ENCODE measurements around the gene ADCY3. TPM values are rescaled to one million over a fixed set of nuclear protein-coding genes. Genes with fewer than 3 reads are reported as not detected.

Gene ADCY3
- total and polyA plus RNA-seq, 12 donors, result 8.0 to 72.0 (median 35.1) TPM

GRCh38 chr2:24945907-24946306 lies 25.9 kb upstream of the ADCY3 start:
- intact Hi-C loops (cut with DNase I), result no loop called here

GRCh38 chr2:24943427-24944053 lies 23.5 kb upstream of the ADCY3 start:
- Histone ChIP-seq H3K27ac (no peak overlapping the region), H3K4me3 (no peak overlapping the region), H3K36me3 (replicated peaks in 1 of 2) (peaks cover 0 to 25% of the 10 kb centered on the region in 2 donors), H3K9me3 (replicated peaks in 1 of 3) (no peaks in the 10 kb centered on the region), H3K27me3 (no peaks in the 10 kb centered on the region), H3K4me1 (replicated peaks in 1 of 2) (no peaks in the 10 kb centered on the region)
- no peak for DNase-seq
- 84 to 91% (median 86%) methylated on average over 7 of the region's 7 CpGs for WGBS, 4 donors
- intact Hi-C loops (cut with DNase I), result no loop called here
- TF ChIP-seq POLR2A (IDR thresholded peaks at IDR 0.05), result no peak
- TF ChIP-seq, protein P1, sequence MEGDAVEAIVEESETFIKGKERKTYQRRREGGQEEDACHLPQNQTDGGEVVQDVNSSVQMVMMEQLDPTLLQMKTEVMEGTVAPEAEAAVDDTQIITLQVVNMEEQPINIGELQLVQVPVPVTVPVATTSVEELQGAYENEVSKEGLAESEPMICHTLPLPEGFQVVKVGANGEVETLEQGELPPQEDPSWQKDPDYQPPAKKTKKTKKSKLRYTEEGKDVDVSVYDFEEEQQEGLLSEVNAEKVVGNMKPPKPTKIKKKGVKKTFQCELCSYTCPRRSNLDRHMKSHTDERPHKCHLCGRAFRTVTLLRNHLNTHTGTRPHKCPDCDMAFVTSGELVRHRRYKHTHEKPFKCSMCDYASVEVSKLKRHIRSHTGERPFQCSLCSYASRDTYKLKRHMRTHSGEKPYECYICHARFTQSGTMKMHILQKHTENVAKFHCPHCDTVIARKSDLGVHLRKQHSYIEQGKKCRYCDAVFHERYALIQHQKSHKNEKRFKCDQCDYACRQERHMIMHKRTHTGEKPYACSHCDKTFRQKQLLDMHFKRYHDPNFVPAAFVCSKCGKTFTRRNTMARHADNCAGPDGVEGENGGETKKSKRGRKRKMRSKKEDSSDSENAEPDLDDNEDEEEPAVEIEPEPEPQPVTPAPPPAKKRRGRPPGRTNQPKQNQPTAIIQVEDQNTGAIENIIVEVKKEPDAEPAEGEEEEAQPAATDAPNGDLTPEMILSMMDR (IDR thresholded peaks at IDR 0.05), result no peak

More at GRCh38 chr2:24945907-24946306, 25.9 kb upstream of the ADCY3 start:
- H3K36me3 ChIP-seq (replicated peaks in 1 of 2), result peaks cover 0 to 37% of the 10 kb centered on the region in 2 donors
- no peak for DNase-seq
- H3K9me3 ChIP-seq (replicated peaks in 1 of 3), result no peaks in the 10 kb centered on the region
- no peaks in the 10 kb centered on the region for H3K4me1 ChIP-seq (replicated peaks in 1 of 2)
- no peak overlapping the region for H3K4me3 ChIP-seq
- H3K27ac ChIP-seq, result no peak overlapping the region
- TF ChIP-seq, protein P1 (IDR thresholded peaks at IDR 0.05), result no peak
- TF ChIP-seq POLR2A (IDR thresholded peaks at IDR 0.05), result no peak
- H3K27me3 ChIP-seq, result no peaks in the 10 kb centered on the region
- WGBS, 4 donors, result 94 to 97% (median 96%) methylated on average over 4 of the region's 4 CpGs

- WGBS, 4 donors, result 71 to 83% (median 78%) methylated on average over 6 of the region's 6 CpGs
- TF ChIP-seq, protein P1 (IDR thresholded peaks at IDR 0.05), result no peak
- TF ChIP-seq POLR2A (IDR thresholded peaks at IDR 0.05), result no peak
- H3K4me3 ChIP-seq, result no peak overlapping the region
- no peaks in the 10 kb centered on the region for H3K4me1 ChIP-seq (replicated peaks in 1 of 2)
- no peaks in the 10 kb centered on the region for H3K27me3 ChIP-seq
- DNase-seq, result no peak
- no peaks in the 10 kb centered on the region for H3K36me3 ChIP-seq (replicated peaks in 1 of 2)
- H3K27ac ChIP-seq, result no peak overlapping the region
- H3K9me3 ChIP-seq (replicated peaks in 1 of 3), result no peaks in the 10 kb centered on the region
- intact Hi-C loops (cut with DNase I), result no loop called here
These were observed 19.3 kb upstream of the ADCY3 start for GRCh38 chr2:24939353-24939752.

DNA sequence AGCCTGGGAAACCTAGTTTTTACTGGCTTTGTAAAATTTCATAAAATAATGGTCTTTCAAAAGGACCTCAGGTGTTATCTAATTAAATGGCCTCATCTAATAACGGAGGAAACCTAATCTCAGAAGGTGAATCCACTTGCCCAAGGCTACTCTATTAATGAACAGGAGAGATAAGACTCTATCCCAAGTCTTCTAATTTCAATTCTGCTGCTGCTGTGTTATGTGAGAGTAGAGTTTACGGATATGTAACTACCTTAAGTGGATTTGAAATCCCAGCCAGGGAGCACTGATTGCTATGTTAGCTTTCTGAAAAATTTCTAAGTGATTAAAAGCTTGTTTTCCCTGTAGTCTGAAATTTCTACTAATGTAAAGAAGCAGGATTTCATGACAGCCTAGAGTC lies 17.2 kb upstream of the ADCY3 start:
- no peak for DNase-seq
- Histone ChIP-seq H3K27me3 (no peaks in the 10 kb centered on the region), H3K4me1 (replicated peaks in 1 of 2) (no peaks in the 10 kb centered on the region), H3K27ac (no peak overlapping the region), H3K9me3 (replicated peaks in 1 of 3) (no peaks in the 10 kb centered on the region), H3K4me3 (no peak overlapping the region), H3K36me3 (replicated peaks in 1 of 2) (no peaks in the 10 kb centered on the region)
- 75 to 88% (median 78%) methylated on average over 2 of the region's 2 CpGs for WGBS, 4 donors
- TF ChIP-seq POLR2A (IDR thresholded peaks at IDR 0.05), result no peak
- TF ChIP-seq, protein P1 (IDR thresholded peaks at IDR 0.05), result no peak
- intact Hi-C loops (cut with DNase I), result no loop called here

All from adrenal gland (tissue), 12 donors.